ENCODE data around the gene PARD3B.

Gene PARD3B

DNA sequence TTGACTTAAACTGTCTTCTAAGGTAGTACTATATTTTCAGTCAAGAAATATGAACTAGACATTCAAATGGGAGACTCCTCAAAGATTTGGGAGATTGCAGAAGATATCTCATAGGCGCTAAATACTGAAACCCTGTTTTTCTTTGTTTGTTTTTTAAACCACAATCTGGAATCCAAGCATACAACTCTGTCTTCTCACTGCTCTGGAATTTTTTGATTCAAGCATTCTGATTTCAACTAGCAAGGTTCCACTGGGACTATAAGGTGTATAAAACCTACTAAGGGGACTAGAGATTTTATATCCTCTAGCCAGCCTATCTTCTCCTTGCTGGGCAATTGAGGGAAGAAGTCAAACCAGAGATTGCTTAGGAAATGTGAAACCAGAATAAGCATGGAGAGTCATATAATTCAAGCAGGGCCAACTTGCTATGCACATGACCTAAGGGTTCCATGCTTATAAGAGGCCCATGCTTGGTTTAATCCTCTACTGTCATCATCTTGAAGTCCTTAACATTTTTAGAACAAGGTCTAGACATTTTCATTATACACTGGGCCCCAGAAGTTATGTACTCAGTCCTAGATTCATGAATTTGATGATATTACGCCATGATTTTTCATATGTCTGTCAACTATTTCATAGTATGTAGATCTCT, 405.5 kb downstream of the PARD3B start:
- Histone ChIP-seq H3K36me3 (ENCODE audit: insufficient read depth, low read length) (no peaks in the 10 kb centered on the region), H4K20me1 (ENCODE audit: insufficient read depth, low read length) (no peaks in the 10 kb centered on the region), H3K4me2 (ENCODE audit: insufficient read depth, low read length) (no peak overlapping the region), H3K27ac (ENCODE audit: low read length) (no peak overlapping the region), H3K9ac (ENCODE audit: low read depth, low read length) (no peak overlapping the region), H3K27me3 (ENCODE audit: insufficient read depth, low read length, poor library complexity) (no peaks in the 10 kb centered on the region), H3K9me3 (ENCODE audit: insufficient read depth, low read length, severe bottlenecking) (no peaks in the 10 kb centered on the region), H3K4me3 (ENCODE audit: low read depth in 1 of 2, low read length in 2 of 2) (no peak overlapping the region), H3K4me1 (ENCODE audit: insufficient read depth, low read length) (no peaks in the 10 kb centered on the region), H3K79me2 (ENCODE audit: insufficient read depth, low read length) (no peaks in the 10 kb centered on the region), H2AFZ (ENCODE audit: low read depth, low read length) (no peak overlapping the region)
- no peak for TF ChIP-seq EZH2 (IDR thresholded peaks at IDR 0.05; ENCODE audit: borderline replicate concordance, low read depth, low read length, severe bottlenecking)
- TF ChIP-seq, protein P1, sequence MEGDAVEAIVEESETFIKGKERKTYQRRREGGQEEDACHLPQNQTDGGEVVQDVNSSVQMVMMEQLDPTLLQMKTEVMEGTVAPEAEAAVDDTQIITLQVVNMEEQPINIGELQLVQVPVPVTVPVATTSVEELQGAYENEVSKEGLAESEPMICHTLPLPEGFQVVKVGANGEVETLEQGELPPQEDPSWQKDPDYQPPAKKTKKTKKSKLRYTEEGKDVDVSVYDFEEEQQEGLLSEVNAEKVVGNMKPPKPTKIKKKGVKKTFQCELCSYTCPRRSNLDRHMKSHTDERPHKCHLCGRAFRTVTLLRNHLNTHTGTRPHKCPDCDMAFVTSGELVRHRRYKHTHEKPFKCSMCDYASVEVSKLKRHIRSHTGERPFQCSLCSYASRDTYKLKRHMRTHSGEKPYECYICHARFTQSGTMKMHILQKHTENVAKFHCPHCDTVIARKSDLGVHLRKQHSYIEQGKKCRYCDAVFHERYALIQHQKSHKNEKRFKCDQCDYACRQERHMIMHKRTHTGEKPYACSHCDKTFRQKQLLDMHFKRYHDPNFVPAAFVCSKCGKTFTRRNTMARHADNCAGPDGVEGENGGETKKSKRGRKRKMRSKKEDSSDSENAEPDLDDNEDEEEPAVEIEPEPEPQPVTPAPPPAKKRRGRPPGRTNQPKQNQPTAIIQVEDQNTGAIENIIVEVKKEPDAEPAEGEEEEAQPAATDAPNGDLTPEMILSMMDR (IDR thresholded peaks at IDR 0.05; ENCODE audit: borderline replicate concordance, extremely low read depth, low read length, poor library complexity, severe bottlenecking), result no peak
- DNase-seq (no peak), ATAC-seq (ENCODE audit: insufficient read depth, low read depth) (no peak)

DNA sequence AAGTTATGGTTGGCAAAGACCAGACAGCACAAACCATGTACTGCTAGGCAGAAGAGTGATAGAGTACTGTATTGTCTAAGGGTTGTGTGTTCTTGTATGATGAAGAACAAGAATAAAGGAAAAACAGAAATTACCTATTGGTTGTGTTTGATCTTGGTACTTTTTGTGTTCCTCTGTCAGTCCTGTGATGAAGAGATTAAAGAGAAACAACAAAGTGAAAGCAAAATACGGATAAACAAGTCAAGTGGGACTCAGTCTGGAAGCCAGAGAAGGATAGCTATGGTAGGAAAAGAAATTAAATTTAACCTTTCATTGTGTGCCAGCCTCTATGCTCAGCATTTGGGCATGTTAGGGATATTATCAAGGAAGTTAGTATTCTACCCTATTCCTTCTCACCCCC, 413.1 kb downstream of the PARD3B start:
- Histone ChIP-seq H3K27me3 (ENCODE audit: insufficient read depth, low read length, poor library complexity) (peaks cover 4% of the 10 kb centered on the region), H3K4me1 (ENCODE audit: insufficient read depth, low read length) (no peaks in the 10 kb centered on the region), H3K27ac (ENCODE audit: low read length) (no peak overlapping the region), H4K20me1 (ENCODE audit: insufficient read depth, low read length) (no peaks in the 10 kb centered on the region), H2AFZ (ENCODE audit: low read depth, low read length) (no peak overlapping the region), H3K36me3 (ENCODE audit: insufficient read depth, low read length) (no peaks in the 10 kb centered on the region), H3K4me3 (ENCODE audit: low read depth in 1 of 2, low read length in 2 of 2) (no peak overlapping the region), H3K79me2 (ENCODE audit: insufficient read depth, low read length) (no peaks in the 10 kb centered on the region), H3K4me2 (ENCODE audit: insufficient read depth, low read length) (no peak overlapping the region), H3K9me3 (ENCODE audit: insufficient read depth, low read length, severe bottlenecking) (no peaks in the 10 kb centered on the region), H3K9ac (ENCODE audit: low read depth, low read length) (no peak overlapping the region)
- ATAC-seq (ENCODE audit: insufficient read depth, low read depth) (no peak), DNase-seq (no peak)
- TF ChIP-seq, protein P1 (IDR thresholded peaks at IDR 0.05; ENCODE audit: borderline replicate concordance, extremely low read depth, low read length, poor library complexity, severe bottlenecking), result no peak
- TF ChIP-seq EZH2 (IDR thresholded peaks at IDR 0.05; ENCODE audit: borderline replicate concordance, low read depth, low read length, severe bottlenecking), result no peak

DNA sequence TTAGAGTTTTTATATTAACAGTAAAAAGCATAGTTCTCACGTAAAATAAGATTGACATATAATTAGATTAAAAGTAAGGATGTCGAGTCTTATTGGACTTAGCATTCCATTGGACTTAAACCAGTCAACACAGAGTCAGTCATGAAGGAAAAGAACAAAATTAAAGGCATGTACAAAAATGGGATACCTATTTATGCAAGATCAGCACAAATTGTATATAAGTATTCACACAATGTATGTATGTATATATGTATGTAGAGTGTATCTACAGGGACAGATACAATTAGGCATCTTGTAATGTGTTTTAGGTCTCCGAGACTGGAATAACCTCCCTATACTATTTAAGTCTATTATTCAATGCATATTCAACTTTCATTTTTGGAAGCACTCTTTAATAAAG, 419.1 kb downstream of the PARD3B start:
- no peak overlapping the region for H3K27ac ChIP-seq (ENCODE audit: low read length)
- no peak overlapping the region for H3K4me2 ChIP-seq (ENCODE audit: insufficient read depth, low read length)
- H3K9me3 ChIP-seq (ENCODE audit: insufficient read depth, low read length, severe bottlenecking), result no peaks in the 10 kb centered on the region
- H3K27me3 ChIP-seq (ENCODE audit: insufficient read depth, low read length, poor library complexity), result no peaks in the 10 kb centered on the region
- no peak overlapping the region for H2AFZ ChIP-seq (ENCODE audit: low read depth, low read length)
- TF ChIP-seq, protein P1 (IDR thresholded peaks at IDR 0.05; ENCODE audit: borderline replicate concordance, extremely low read depth, low read length, poor library complexity, severe bottlenecking), result no peak
- no peak for TF ChIP-seq EZH2 (IDR thresholded peaks at IDR 0.05; ENCODE audit: borderline replicate concordance, low read depth, low read length, severe bottlenecking)
- ATAC-seq (ENCODE audit: insufficient read depth, low read depth) (no peak), DNase-seq (no peak)
- H3K4me3 ChIP-seq (ENCODE audit: low read depth in 1 of 2, low read length in 2 of 2), result no peak overlapping the region
- no peaks in the 10 kb centered on the region for H3K36me3 ChIP-seq (ENCODE audit: insufficient read depth, low read length)
- H3K9ac ChIP-seq (ENCODE audit: low read depth, low read length), result no peak overlapping the region
- no peaks in the 10 kb centered on the region for H4K20me1 ChIP-seq (ENCODE audit: insufficient read depth, low read length)
- no peaks in the 10 kb centered on the region for H3K4me1 ChIP-seq (ENCODE audit: insufficient read depth, low read length)
- no peaks in the 10 kb centered on the region for H3K79me2 ChIP-seq (ENCODE audit: insufficient read depth, low read length)

Measured in DND-41 (cell line).